HG03175 (cell line): Measurements from ENCODE around the gene TEX19.

ENCODE experiments used
- ATAC-seq: cut with Tn5 transposase; IDR thresholded peaks from one replicate; pipeline ENCODE4 v1.9.1; 2021; ENCODE audit warnings: mild to moderate bottlenecking, moderate library complexity; ENCODE audit not compliant: unreplicated experiment

The TEX19 gene

GRCh38 chr17:82320956-82321927 is 37.8 kb upstream of the TEX19 start:
- ATAC-seq: no peak

DNA sequence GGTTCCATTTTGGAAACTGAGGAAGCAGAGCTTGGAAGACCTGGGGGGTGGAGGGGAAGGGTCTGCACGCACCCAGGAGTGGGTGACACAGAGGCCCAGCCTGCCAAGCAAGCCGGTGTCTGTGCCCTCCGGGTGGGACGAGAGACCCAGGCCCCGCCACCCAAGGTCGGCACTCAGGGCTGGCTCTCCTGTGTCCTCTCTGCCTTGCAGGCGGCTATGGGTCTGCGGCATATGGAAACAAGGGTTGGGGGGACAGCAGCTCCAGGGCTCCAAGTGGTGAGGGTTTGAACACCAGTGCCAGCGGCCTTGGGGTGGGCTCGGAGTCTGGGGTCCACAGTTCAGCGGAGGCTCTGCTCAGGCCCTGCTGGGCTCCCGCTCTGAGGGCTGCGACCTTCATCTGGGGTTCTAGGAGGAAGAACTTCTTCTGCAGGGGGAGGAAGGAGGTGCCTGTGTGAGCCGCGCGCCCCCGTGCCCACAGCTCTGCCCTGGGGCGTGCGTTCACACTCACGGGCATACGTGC is 37.0 kb upstream of the TEX19 start:
- no peak for ATAC-seq

DNA sequence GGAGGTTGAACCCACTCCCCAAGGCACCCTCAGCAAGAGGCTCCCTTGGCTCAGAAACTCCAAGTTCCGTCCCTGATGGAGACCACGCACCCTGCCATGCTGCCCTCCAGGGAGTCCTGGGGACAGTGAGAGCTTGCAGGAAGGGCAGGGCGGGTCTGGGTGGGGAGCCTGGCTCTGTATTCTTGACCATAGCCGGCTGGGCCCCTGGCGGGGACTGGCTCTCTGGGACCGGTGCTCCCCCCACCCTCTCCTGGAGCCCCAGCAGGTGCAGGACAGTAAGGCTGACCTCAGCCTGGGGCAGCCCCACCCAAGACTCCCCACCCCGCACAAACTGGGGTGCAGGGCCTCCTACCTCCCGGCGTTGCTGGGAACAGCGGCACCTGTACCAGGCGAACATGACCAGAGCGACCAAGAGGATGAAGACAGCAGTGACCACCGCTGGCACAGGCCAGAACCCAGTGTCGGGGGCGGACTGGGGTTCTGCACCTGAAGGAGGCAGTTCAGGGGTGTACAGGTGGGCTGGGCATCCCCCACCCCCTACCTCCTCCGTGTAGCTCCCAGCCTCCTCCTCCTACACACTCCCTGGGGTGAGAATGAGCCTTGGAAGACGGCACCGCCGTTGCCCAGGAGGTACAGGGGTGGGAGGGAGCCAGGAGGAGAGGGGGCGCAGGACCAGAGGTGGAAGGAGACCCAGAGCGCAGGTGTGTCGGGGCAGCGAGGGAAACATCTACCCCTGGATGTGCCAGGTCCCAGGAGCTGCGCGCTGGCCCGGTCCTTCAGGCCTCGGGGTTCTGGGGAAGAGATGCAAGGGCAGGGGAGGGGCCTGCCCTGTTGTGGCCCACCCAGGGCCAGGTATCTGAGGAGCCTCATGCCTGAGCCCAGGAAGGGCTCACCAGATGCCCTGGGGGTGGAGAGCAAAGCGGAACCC is 36.3 kb upstream of the TEX19 start:
- no peak for ATAC-seq

- ATAC-seq: no peak
These were observed 35.4 kb upstream of the TEX19 start for GRCh38 chr17:82323514-82324234.

DNA sequence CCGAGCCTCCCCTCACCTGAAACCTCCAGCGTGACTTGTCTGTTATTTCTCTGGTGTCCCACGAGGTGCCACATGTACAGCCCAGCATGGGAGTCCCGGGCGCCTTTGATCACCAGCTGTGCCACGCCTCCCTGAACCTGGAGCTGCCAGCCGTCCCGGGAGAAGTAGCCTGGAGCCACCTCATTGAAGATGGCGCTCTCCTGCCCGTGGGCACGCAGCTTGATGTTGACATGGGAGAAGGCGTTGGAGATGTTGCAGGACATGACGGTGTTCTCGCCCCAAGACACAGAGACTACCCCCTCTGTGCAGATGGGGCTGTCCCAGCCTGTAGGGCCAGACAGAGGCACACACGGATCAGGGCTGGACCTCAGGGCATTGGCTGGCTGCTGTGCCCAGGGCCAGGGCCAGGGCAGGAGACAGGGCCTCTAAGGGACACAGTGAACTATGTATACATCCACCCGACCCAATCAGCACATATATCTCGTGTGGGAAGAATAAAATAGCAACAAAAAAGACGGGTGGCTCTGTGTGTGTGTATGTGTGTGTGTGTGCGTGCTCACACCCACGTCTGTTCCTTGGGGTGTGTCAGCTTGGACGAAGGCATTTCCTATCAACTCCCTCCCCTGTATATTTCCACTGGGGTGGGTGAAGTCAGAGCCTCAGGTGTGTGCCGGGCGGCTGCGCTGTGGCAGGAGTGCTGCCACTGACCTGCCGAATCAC is 34.3 kb upstream of the TEX19 start:
- ATAC-seq: no peak

DNA sequence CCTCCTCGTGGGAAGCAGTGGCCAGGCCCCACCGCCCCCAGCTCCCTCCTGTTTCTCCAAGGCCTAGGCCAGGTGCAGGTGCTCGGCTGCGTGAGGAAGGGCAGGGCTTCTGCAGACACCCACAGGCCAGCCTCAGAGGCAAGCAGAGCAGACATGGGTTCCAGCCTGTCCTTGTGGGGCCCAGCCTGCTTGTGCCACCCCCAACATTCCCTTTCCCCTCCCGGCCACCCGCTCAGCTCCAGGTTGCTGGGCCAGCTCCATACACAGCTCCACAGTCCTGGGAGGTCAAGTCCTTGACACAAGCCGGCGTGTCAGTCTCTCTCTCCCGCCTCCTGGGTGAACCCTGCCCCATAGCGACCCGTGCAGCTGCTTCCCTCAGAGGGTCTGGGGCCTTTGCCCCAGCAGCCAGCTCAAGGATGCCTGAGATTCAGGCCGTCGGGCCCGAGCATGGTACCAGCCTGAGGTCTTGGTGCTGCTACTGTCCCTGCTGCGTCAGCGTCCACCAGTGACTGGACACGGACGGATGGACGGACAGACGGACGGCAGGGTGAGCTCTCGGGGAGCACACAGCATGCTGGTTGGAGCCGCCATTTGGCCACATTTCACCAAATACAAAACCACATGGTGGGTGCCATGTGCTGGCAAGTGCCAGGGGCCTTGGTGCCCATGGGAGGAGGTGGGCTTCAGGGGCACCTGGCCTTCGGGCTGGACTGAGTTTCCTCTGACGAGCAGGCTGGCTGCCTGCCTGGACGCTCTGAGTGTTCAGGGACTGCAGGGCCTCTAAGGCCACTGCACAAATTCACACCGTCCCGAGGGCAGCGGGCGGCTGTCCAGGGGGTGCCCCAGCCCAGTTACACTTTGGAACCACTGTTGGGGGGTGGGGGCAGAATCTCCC is 33.5 kb upstream of the TEX19 start:
- no peak for ATAC-seq

DNA sequence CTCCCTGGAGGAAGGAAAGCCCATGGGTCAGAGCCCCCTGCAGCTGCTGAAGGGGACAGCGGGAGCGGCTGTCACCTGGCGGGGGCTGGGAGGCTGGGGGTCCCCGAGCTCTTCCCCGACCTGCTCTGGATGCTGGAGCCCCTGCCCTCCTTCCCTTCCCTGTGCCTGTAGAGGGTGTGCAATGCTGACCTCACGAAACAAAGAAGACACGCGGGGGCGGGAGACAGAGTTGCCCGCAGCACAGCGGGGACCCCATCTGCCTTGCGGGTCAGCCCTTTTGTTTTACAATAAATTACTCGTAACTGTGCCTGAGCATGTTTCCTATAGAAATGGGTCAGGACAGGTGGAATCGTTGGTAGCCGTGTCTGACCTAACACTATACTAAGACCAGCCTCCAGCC is 31.8 kb upstream of the TEX19 start:
- ATAC-seq: no peak

DNA sequence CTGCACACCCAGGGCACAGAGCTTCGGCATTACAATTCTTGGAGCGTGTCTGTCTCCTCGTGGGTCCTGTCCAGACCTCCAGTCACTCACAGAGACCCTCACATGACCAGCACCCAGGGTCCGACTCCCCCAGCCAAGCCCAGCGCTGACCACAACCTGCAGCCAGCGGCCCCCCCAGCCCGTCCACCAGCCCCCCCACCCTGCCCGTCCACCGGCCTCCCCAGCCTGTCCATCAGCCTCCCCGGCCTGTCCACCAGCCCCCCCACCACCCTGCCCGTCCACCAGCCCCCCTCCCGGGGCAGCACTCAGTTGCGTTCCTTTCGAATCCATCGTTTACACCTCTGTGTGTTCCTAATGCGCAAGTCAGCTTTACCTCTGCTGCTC is 31.3 kb upstream of the TEX19 start:
- no peak for ATAC-seq

GRCh38 chr17:82328141-82328993 is 30.7 kb upstream of the TEX19 start:
- no peak for ATAC-seq

- no peak for ATAC-seq
These were observed 30.0 kb upstream of the TEX19 start for GRCh38 chr17:82328994-82329507.

- no peak for ATAC-seq
These were observed 29.2 kb upstream of the TEX19 start for GRCh38 chr17:82329683-82330321.

DNA sequence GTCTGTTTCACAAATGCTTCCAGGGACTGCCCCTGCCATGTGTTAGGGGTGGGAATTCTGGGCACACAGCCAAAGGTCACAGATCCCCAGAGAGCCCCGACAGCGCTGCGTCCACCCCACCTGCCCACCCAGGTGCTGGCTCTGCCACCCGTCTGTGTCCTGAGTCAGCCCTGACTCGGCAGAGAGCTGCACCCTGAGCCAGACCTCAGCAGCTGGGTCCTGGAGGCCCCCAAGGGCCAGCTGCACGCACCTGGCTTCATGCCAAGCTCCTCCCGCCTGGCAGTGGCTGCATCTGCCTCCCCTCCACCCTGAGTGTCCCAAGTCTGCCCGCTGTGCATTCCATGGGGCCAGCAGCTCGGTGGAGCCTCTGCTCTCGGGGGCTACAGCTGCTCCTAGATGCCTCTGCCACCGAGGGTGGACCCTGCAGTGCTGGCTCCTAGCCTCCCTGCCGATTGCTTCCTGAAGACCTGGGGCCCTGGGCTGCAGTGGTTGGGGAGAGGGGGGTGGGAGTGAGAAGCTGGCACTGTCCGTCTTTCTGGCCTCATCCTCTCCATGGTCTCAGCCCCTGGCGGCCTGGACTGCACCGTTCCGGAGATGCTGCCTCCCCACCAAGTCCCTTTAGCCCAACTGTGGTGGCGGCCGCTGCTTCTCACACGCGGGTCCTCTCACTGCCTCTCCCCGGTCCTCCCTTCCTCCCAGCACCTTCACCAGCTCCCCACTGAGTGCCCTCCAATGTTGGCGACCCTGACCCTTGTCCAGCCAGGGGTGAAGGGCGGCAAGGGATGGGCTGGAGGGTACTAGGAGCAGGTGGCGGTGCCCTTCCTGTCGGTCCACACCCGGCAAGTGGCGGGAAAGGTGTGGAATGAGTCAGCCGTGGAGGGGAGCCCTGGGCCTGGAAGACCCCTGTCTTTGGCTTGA is 28.5 kb upstream of the TEX19 start:
- no peak for ATAC-seq

DNA sequence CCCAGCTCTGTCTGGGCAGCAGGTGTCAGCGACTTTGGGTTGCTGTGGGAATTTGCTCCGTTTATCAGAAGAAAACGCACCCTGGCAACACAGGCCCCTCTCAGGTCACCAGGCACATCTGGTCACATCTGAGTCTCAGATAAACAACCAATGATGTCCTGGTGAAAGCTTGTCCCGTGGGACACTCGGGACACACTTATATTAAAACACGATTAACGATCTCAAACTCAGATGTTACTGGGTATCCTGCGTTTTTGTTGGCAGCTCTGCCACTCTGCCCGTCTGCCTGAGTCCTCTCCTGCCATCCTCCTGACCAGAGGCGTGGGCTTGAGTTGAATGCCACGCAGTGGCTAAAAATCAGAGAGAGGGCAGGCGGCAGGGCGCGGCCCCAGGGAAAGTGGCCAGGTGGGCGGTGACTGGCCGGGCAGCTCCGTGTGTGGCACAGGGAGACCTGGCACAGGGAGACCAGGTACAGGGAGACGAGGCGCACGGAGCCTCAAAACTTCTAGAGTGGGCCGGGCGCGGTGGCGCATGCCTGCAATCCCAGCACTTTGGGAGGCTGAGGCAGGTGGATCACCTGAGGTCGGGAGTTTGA is 27.6 kb upstream of the TEX19 start:
- no peak for ATAC-seq

- ATAC-seq: no peak
These were observed 26.3 kb upstream of the TEX19 start for GRCh38 chr17:82332669-82333278.

GRCh38 chr17:82333279-82334171 is 25.5 kb upstream of the TEX19 start, which contains the start of gene SECTM1:
SECTM1 (minus strand) TSS chr17:82333766; CDS start chr17:82327240, 6,526 bp downstream.
- ATAC-seq: no peak
